ENCODE results near the gene USP21.

GRCh38 chr1:161121042-161121650 is 38.2 kb upstream of the USP21 start:
- no peak for TF ChIP-seq EZH2 (IDR thresholded peaks at IDR 0.05)
- TF ChIP-seq POLR2AphosphoS5 (IDR thresholded peaks at IDR 0.05; ENCODE audit: borderline replicate concordance, low read depth, low read length), result no peak
- no peak for TF ChIP-seq FOXP2 (optimal IDR thresholded peaks at IDR 0.05; ENCODE audit: control extremely low read depth, extremely low read length, insufficient read depth)
